Pons (tissue), 1 donor: ENCODE results near the gene UCK2.

Experiments
- DNase-seq: peaks from one replicate; pipeline ENCODE4 v3.0.0-alpha.2; 2016; ENCODE audit warnings: low spot score

The UCK2 gene

DNA sequence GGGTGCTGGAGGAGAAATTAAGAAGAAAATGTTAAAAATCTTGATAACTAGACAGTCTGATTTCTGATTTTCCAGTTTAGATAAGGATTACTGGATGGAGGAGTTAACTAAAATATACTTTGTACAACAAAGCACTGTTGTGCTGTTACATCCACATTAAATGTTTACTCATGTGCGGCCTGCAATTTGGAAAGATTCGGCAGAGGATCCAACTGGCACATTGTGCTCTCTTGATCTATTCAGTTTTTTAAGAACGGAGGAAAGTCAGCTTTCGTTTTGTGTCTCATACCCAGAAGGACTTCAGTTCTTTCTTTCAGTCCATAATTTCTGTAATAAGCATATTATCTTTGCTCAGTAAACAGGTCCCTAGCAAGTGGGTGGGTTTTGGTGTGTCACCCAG is 52.5 kb downstream of the UCK2 start:
- DNase-seq, result no peak

DNA sequence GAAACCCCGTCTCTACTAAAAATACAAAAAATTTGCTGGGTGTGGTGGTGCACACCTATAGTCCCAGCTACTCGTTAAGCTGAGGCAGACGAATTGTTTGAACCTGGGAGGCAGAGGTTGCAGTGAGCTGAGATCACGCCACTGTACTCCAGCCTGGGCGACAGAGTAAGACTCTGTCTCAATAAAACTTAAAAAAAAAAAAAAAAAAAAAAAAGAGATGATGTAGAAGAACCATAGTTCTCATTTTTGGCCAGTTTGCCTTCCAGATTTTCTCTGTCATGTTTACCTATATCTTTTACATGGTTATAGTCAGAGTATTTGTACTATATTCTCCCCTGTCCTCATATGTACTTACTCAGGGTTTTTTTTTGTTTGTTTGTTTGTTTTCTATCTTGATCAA is 53.6 kb downstream of the UCK2 start:
- DNase-seq, result no peak

DNA sequence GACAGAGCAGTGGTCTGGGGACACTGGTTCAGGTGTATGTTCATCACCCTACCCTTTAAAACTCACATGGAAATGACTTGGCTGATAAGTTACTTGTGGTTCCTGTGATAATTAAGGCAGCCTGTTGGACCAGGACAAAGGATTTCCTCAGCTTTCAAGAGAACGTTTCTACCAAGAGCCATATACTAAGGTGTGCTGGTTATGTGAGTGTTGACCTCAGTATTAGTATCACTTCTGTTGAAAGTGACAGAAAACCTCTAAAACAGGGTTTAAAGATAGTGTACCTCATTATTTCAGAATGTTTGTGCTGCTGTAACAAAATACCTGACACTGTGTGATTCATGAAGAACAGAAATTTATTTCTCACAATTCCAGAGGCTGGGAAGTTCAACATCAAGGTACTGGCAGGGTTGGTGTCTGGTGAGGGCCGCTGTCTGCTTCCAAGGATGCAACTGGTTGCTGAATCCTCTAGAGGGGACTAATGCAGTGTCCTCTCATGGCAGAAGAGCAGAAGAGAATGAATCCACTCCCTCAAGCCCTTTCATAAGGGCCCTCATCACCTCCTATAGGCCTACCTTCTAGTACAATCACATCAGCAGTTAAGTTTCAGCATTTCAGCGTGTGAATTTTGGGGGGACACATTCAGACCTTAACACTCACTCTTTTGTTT is 54.9 kb downstream of the UCK2 start:
- no peak for DNase-seq

GRCh38 chr1:165883056-165883455 is 55.6 kb downstream of the UCK2 start:
- DNase-seq, result no peak

GRCh38 chr1:165884009-165884689 is 56.7 kb downstream of the UCK2 start:
- no peak for DNase-seq

- peak; percentile 69 for DNase-seq
Measured at GRCh38 chr1:165884690-165885304, 57.4 kb downstream of the UCK2 start.

DNA sequence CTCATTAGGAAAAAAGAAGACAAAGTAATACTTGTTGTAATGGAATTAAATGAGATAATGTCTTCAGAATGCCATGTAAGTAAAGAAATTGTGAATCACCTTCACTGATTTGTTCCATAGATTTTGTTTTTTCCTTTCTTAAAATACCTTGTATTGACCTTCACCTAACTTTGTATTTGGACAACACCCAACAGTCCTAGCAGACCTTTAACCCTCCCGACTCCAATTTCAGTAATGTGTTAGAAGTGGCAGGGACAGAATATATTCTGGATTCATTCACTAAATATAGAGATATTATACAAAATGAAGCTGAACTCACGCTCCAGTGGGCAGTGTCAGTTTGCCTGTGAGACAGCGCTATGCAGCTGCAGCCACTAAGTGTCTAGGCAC is 57.9 kb downstream of the UCK2 start:
- no peak for DNase-seq

DNA sequence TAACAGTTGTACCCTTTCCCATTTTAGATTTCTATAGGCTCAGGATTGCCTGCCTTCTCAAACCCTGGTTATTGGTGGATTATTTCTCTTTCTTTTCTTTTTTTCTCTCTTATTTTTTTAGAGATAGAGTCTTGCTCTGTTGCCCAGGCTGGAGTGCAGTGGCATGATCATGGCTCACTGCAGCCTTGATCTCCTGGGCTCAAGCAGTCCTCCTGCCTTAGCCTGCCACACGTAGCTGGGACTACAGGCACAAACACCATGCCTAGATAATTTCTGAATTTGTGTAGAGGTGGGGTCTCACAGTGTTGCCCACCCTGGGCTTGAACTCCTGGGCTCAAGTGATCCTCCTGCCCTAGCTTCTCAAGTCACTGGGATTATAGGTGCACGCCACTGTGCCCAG is 58.8 kb downstream of the UCK2 start:
- no peak for DNase-seq

- DNase-seq, result no peak
Measured at GRCh38 chr1:165886983-165887382, 59.6 kb downstream of the UCK2 start.

DNA sequence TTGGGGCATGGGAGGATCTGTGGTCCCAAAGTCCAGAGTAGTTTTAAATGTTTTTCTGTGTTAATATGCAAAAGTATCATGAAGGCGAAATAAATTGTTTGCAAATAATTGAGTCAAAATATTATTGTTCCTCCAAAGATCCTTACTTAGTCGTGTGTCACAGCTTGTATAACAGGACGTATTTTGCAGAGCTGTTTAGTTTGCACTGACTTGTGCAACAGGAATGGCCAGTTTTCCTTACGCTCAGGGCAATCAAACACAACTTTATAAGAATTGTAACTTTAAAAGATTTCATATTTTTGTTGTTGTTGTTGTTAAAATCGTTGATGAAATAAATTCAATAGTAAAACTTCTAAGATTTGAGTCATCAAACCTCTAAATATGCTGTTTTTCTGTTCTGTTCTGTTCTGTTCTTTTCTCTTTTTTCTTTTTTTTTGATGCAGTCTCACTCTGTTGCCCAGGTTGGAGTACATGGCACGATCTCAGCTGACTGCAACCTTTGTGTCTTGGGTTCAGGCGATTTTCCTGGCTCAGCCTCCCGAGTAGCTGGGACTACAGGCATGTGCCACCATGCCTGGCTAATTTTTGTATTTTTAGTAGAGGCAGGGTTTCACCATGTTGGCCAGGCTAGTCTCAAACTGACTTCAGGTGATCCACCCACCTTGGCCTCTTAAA is 60.6 kb downstream of the UCK2 start:
- no peak for DNase-seq

DNA sequence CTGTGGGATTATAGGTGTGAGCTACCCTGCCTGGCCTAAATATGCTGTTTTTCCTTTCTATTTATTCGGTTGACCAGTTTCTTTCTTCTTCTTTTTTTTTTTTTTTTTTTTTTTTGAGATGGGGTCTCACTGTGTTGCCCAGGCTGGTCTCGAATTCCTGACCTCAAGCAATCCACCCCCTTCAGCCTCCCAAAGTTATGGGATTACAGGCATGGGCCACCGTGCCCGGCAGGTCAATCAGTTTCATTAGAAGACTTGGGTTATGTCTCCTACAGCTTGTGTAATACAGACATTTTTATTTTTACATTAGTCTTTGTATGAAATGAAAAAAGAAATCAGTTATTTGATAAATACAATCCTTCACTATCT is 61.1 kb downstream of the UCK2 start:
- no peak for DNase-seq

DNA sequence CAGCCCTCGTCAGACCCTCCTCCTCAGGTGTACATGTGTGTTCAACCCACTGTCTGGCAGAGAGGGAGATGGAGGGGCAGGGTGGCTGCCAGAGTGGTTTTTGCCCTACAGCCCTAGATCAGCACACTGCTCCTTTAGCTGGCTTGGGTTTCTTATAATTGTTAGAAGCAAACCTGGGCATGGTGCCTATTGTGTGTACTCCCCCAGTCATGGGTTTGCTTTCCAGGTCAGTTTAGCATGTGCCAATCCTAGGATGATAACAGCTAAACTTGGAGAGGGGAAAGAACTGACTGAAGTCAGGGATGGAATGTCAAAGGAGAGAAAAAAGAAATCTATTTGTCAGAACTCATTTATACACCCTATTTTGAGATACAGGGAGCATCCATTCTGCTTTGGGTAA is 63.3 kb downstream of the UCK2 start:
- no peak for DNase-seq

DNA sequence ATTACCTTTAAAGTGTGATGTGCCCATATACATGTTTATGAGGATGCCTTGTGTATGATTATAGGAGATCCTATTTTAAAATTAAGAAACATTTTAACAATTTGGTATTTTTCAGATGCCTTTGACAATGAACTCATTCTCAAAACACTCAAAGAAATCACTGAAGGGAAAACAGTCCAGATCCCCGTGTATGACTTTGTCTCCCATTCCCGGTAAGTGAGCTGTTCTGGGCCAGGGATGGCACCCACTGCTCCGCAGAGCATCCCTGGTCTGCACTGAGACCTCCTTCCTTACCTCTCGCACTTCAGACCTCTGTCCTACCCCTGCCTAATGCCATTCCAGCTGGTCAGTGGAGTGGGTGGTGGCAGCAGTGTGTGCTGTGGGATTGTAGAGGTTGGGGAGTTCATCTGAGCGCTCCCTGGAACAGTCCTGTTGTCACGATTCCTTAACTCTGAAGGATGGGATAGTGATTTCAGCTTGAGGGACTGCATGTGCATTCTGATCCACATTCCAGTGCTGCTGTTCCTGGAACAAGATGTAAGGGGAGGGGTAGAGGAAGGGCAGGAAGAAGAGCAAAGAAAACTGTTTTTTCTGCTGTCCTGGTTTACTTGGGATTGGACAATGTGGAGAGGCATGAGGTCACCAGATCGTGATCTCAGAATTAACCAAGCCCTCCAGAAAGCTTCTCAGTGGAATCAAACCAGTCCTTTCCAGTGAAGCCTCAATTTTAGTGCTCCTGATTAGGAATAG is 63.9 kb downstream of the UCK2 start:
- no peak for DNase-seq

DNA sequence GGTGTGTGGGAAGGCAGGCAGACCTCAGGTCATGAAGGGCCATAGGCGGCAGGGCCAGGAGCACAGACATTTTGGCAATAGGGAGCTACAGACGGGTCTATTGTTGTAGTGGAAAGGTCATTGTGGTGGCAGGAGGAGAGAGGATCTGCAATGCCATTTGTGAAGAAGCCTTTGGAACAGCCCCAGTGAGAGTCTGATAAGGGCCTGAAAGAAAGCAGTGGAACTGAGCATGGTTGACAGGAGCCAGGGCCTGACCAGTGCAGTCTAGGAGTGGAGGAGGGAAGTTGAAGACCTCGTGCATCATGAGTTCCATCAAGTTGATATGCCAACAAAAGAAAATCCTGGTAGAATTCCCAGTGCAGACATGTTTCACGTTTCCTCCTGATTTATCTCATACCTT is 65.5 kb downstream of the UCK2 start:
- no peak for DNase-seq

DNA sequence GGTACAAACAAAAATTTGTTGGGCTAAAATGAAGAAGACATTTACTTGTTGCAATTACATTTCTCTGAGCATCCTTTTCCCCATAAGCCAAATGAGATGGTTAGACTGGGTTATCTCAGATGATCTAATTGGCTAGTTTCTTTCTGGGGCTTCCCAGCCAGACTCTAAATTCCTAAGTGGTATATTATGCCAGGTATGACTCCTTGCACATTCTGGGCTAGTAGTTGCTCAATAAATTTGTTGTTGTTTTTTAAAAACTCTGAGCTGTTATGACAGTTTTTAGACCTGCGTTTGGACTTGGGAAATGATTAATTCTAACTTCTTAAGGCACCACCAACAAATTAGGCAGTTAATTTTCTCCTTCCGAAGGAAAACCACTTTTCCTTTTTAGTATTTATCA is 66.1 kb downstream of the UCK2 start:
- no peak for DNase-seq

GRCh38 chr1:165894591-165894990 is 67.2 kb downstream of the UCK2 start:
- no peak for DNase-seq

DNA sequence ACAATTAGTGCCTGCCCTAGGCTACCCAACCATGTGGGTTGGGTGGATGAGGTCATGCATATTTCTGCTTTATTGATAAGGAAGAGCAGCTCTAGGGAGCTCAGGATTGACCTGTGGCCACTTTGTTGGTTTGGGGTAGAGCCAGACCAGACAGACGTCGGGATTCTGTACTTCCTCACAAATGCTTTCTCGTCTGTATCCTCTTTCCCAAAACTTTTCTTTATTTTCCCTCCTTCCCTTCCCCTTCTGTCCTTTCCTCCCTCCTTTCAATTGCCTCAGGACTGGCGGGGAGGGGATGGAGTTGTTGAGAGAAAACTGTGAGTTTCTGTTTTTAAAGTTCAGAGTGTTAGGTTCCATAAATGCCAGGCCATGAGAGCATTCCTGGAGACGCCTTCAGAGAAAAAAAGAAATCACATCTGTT is 68.0 kb downstream of the UCK2 start:
- DNase-seq, result no peak

- no peak for DNase-seq
Measured at GRCh38 chr1:165896277-165896676, 68.9 kb downstream of the UCK2 start.

DNA sequence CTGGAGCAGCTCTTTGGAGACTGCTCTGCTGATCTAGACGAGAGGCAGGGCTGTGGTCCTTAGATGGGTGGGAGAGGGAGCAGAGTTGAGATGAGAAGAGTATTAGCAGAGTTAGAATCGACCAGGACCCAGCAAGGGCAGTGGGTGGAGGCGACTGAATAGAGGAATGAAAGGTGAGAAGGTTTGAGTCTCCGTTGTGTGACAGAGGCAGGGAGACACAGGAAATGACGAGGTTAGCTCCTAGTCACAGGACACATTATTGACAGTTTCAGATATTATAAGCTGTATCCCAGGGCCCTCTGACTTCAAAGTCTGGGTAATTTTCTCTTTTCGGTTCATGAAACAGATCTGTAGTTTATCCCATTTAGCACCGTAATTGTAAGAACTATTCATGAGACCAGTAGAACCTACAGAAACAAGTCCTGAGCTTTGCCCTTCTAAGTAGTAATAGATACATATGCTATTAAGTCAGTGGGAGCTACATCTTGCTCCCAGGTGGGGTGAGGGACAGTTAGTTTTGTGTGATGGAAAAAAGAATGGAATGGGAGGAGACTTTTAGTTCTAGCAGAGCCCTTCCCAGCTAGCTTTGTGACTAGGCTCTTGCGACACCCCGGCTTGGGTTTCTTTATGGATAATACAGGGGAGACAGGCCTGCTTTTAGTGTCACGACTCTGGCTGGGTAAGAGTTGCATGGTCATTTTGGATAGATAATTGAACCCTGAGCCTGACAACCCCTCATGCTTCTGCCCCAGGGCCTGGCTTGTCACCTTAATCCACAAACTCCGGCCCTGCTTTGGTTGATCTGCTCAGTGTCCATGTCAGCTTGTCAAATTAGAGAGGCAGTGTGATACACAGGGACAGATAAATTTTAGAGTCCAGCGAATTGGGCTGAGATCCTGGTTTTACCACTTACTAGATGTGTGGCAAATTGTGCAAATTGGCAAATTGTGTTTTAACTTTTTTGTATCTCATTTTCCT is 70.2 kb downstream of the UCK2 start:
- no peak for DNase-seq

DNA sequence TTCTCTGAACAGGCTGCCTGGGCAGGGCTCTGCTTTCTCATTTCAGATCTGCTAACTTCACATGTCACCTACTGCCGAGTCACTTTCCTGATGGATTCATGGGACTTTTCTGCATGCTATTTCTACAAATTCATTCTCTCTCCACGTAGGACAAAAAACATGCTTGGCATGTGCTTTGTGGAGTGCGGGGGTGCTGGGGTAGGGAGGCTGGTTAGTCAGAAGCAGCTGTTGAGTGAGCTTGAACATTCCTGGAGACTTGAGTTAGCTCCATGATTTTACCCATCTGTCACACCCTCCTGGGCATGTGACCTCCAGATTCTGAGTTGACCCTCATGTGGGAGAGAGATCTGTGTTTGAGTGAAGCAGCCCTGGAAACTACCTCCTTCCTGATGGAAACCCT is 71.4 kb downstream of the UCK2 start:
- DNase-seq, result no peak

GRCh38 chr1:165899461-165899941 is 72.1 kb downstream of the UCK2 start:
- DNase-seq, result no peak
